GM18951 (cell line): ENCODE results near the gene ETNK1.

Experiments used
- POLR2A ChIP-seq: IDR thresholded peaks from 4 replicates; pipeline ENCODE4 v1.6.1; 2011; ENCODE audit warnings: mild to moderate bottlenecking; ENCODE audit not compliant: insufficient read length, insufficient read depth; ENCODE audit errors: extremely low read depth
- in situ Hi-C: fragments of 300-500 bp; cut with MboI; formaldehyde crosslinking; loops from one replicate; pipeline ENCODE4 v1.12.0; 2022; ENCODE audit warnings: low sequenced_read_pairs, mixed read lengths, inconsistent platforms; ENCODE audit not compliant: unreplicated experiment

The ETNK1 gene

GRCh38 chr12:22615963-22616501, 8.9 kb upstream of the ETNK1 start:
- in situ Hi-C loops, result no loop called here

DNA sequence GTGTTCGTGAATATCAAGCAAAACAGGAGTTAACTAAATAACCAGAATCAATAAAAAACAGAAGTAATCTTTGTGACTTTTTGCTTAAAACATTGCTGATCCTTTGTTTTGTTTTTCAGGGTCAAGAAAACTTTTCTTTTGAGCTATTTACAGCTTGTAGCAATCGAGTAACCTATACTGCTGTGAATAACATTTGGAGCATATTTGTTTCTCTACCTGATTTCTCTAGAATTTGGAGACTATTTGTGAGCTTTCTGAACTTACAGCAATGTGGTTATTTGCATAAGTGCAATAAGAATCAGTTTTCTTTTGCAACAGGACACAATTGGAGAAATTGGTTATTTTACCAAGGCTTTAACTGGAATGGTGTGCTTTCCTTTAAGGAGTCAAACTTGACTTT, 7.3 kb upstream of the ETNK1 start:
- no peak for TF ChIP-seq POLR2A
- in situ Hi-C loops, result no loop called here

More at GRCh38 chr12:22615963-22616501, 8.9 kb upstream of the ETNK1 start:
- no peak for TF ChIP-seq POLR2A

- in situ Hi-C loops, result no loop called here
- TF ChIP-seq POLR2A, result no peak
These were observed 462 bp upstream of the ETNK1 start for GRCh38 chr12:22624548-22624869.

- in situ Hi-C loops, result no loop called here
- no peak for TF ChIP-seq POLR2A
These were observed 857 bp downstream of the ETNK1 start for GRCh38 chr12:22625762-22626294.

GRCh38 chr12:22626406-22626805, 1.4 kb downstream of the ETNK1 start:
- in situ Hi-C loops, result no loop called here

GRCh38 chr12:22627371-22627770, 2.4 kb downstream of the ETNK1 start:
- in situ Hi-C loops, result no loop called here
- TF ChIP-seq POLR2A, result no peak

More at GRCh38 chr12:22626406-22626805, 1.4 kb downstream of the ETNK1 start:
- no peak for TF ChIP-seq POLR2A

- no peak for TF ChIP-seq POLR2A
- in situ Hi-C loops, result no loop called here
These were observed 3.3 kb downstream of the ETNK1 start for GRCh38 chr12:22628228-22628627.

- no peak for TF ChIP-seq POLR2A
These were observed 7.0 kb downstream of the ETNK1 start for GRCh38 chr12:22631863-22632463.

DNA sequence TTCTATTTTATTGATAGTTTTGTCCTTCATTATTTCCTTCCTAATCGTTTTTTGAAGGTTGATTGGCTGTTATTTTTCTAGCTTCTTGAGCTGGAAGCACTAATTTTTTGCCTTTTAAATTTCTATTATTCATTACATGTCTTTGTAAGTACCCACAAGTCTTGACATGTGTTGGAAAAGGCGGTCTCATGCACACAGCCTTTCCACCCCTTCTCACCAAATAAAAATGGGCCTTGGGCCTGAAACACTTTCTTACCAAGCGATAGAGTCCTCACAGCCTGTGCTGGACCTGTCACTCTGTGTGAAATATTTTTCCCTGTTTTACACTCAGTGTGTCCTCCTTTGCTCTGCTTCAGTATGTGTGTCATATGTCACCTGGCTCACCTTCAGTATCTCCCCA, 9.9 kb downstream of the ETNK1 start:
- in situ Hi-C loops, result no loop called here
- no peak for TF ChIP-seq POLR2A

More at GRCh38 chr12:22631863-22632463, 7.0 kb downstream of the ETNK1 start:
- in situ Hi-C loops, result no loop called here

DNA sequence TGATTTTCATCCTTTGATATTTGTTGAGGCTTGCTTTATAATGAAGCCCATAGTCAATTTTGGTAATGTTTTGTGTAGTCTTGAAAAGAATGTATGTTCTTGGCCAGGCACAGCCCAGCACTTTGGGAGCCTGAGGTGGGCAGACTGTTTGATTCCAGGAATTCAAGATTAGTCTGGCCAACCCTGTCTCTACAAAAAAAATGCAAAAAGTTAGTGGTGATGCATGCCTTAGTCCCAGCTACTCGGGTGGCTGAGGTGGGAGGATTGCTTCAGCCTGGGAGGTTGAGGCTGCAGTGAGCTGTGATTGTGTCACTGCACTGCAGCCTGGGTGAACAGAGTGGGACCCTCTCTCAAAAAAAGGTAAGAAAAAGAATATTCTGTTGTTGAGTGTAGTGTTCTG, 10.8 kb downstream of the ETNK1 start:
- in situ Hi-C loops, result no loop called here
- no peak for TF ChIP-seq POLR2A

- in situ Hi-C loops, result no loop called here
- no peak for TF ChIP-seq POLR2A
These were observed 15.9 kb downstream of the ETNK1 start for GRCh38 chr12:22640851-22641250.

- in situ Hi-C loops, result no loop called here
These were observed 16.5 kb downstream of the ETNK1 start for GRCh38 chr12:22641353-22642053.

GRCh38 chr12:22648668-22649067, 23.7 kb downstream of the ETNK1 start:
- TF ChIP-seq POLR2A, result no peak
- in situ Hi-C loops, result no loop called here

More at GRCh38 chr12:22641353-22642053, 16.5 kb downstream of the ETNK1 start:
- no peak for TF ChIP-seq POLR2A

DNA sequence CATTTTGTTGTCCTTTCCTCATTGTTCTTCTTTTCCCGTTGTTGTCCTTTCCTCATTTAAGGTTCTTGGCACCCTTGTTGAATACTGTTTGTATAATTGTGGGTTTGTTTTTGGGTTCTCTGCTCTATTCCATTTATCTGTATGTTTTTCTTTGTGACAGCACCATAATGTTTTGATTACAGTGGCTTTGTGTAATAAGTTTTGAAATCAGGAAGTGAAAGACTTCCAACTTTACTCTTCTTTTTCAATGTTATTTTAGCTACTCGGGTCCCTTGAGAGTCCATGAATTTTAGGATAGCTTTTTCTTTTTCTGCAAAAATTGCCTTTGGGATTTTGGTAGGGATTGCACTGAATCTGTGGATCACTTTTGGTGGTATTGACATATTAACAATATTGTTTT, 28.1 kb downstream of the ETNK1 start:
- in situ Hi-C loops, result no loop called here
- no peak for TF ChIP-seq POLR2A
